GM19099 (cell line): ENCODE results near the gene CACNA2D2.

ENCODE experiments used
- POLR2A ChIP-seq: IDR thresholded peaks from 3 replicates; pipeline ENCODE4 v1.6.1; 2011; ENCODE audit warnings: low read depth; ENCODE audit not compliant: insufficient read length; ENCODE audit errors: extremely low read depth

CACNA2D2 gene

GRCh38 chr3:50353245-50354004 lies 150.0 kb downstream of the CACNA2D2 start:
- no peak for TF ChIP-seq POLR2A

GRCh38 chr3:50352781-50353180 lies 150.7 kb downstream of the CACNA2D2 start:
- no peak for TF ChIP-seq POLR2A

- TF ChIP-seq POLR2A = no peak
Observed at GRCh38 chr3:50351323-50351697, 152.1 kb downstream of the CACNA2D2 start.

GRCh38 chr3:50350527-50351322 lies 152.7 kb downstream of the CACNA2D2 start, which contains the start of the genes CYB561D2 and NPRL2:
Gene CYB561D2 (plus strand): TSS chr3:50350862. CDS start chr3:50351434, 572 bp downstream.
Gene NPRL2 (minus strand): TSS chr3:50350775. CDS start chr3:50350652, 123 bp downstream.
- peak; percentile 94 for TF ChIP-seq POLR2A

GRCh38 chr3:50350213-50350526 lies 153.3 kb downstream of the CACNA2D2 start:
- no peak for TF ChIP-seq POLR2A

GRCh38 chr3:50347187-50347813 lies 156.1 kb downstream of the CACNA2D2 start:
- no peak for TF ChIP-seq POLR2A

GRCh38 chr3:50345586-50346234 lies 157.7 kb downstream of the CACNA2D2 start, which contains the start of gene ZMYND10:
Gene ZMYND10 (minus strand): TSS chr3:50345732. CDS start chr3:50345579, 153 bp downstream.
- TF ChIP-seq POLR2A = no peak

- TF ChIP-seq POLR2A = no peak
Observed at GRCh38 chr3:50345008-50345407, 158.4 kb downstream of the CACNA2D2 start.

- no peak for TF ChIP-seq POLR2A
Observed at GRCh38 chr3:50342813-50343633, 160.4 kb downstream of the CACNA2D2 start.

- TF ChIP-seq POLR2A = no peak
Observed at GRCh38 chr3:50341996-50342650, 161.3 kb downstream of the CACNA2D2 start.

- no peak for TF ChIP-seq POLR2A
Observed at GRCh38 chr3:50341537-50341936, 161.9 kb downstream of the CACNA2D2 start.

GRCh38 chr3:50340448-50341329 lies 162.7 kb downstream of the CACNA2D2 start, which contains the start of gene RASSF1:
Gene RASSF1 (minus strand): TSS chr3:50340836. CDS start chr3:50340805, 31 bp downstream.
- TF ChIP-seq POLR2A = peak; percentile 65

- no peak for TF ChIP-seq POLR2A
Observed at GRCh38 chr3:50340147-50340447, 163.3 kb downstream of the CACNA2D2 start.
